Measurements from ENCODE around the gene SLC20A1.

The SLC20A1 gene

DNA sequence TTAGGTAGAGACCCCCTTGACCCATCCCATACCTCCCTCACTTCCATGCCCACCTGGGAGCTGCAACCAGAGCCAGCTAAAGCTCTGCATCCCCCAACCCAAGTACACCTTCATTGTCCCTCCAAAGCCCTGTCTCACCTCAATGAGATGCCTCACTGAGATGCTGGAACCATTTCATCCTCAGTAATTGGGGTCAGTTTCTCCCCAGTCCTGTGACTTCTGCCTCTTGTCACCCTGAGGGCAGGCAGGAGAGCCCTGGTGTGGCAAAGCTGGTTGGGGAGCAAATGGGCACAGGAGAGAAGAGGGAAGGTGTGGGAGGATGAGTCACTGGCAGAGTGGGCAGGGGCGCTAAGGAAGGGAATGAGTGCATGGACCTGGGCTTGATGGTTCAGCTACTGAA lies 47.2 kb downstream of the SLC20A1 start:
- H3K4me3 ChIP-seq (ENCODE audit: low read length): no peak overlapping the region

DNA sequence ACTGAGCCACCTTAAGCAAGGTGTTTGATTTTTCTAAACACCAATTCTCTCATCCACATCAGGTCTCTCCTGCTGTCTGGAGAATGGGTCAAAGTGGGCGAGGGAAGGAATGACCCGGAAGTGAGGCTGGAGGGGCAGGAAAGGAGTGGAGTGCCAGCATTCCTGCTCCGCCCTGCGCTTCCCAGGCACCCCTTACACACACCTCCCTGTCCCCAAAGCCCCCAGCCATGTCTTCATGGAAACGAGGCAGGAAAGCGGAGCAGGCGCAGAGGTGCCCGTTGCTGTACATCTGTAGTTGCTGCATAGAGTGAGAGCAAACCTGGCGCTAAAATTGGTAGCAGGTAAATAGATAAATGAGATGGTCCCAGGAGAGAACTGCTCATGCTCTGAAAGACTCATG lies 47.9 kb downstream of the SLC20A1 start:
- no peaks in the 10 kb centered on the region for H3F3A ChIP-seq (ENCODE audit: control insufficient read depth, insufficient read depth)
- no peaks in the 10 kb centered on the region for H4K20me1 ChIP-seq (ENCODE audit: control insufficient read depth, insufficient read depth, low read depth, low read length)
- H3K4me1 ChIP-seq (ENCODE audit: control insufficient read depth, low read length): peaks cover 3% of the 10 kb centered on the region; the same call in 1 of the 2 replicates
- H3K36me3 ChIP-seq (ENCODE audit: control insufficient read depth, low read length): no peaks in the 10 kb centered on the region
- TF ChIP-seq EZH2phosphoT487 (IDR thresholded peaks at IDR 0.05; ENCODE audit: borderline replicate concordance, low read length): no peak
- TF ChIP-seq, protein P1, sequence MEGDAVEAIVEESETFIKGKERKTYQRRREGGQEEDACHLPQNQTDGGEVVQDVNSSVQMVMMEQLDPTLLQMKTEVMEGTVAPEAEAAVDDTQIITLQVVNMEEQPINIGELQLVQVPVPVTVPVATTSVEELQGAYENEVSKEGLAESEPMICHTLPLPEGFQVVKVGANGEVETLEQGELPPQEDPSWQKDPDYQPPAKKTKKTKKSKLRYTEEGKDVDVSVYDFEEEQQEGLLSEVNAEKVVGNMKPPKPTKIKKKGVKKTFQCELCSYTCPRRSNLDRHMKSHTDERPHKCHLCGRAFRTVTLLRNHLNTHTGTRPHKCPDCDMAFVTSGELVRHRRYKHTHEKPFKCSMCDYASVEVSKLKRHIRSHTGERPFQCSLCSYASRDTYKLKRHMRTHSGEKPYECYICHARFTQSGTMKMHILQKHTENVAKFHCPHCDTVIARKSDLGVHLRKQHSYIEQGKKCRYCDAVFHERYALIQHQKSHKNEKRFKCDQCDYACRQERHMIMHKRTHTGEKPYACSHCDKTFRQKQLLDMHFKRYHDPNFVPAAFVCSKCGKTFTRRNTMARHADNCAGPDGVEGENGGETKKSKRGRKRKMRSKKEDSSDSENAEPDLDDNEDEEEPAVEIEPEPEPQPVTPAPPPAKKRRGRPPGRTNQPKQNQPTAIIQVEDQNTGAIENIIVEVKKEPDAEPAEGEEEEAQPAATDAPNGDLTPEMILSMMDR (IDR thresholded peaks at IDR 0.05; ENCODE audit: low read depth, low read length, poor library complexity, severe bottlenecking): no peak
- no peak overlapping the region for H3K4me2 ChIP-seq (ENCODE audit: low read length)
- H3K27me3 ChIP-seq (ENCODE audit: control insufficient read depth, low read length): peaks cover 19% of the 10 kb centered on the region
- no peak overlapping the region for H3K27ac ChIP-seq (ENCODE audit: low read depth, low read length)
- H3K79me2 ChIP-seq (ENCODE audit: control insufficient read depth, low read length): no peaks in the 10 kb centered on the region
- no peak overlapping the region for H3K4me3 ChIP-seq (ENCODE audit: low read length)
- no peaks in the 10 kb centered on the region for H3K9me2 ChIP-seq (replicated peaks; ENCODE audit: control insufficient read depth, low read length)
- no peaks in the 10 kb centered on the region for H3K9me3 ChIP-seq (ENCODE audit: control insufficient read depth, insufficient read depth, low read length)

More for the DNA sequence above, 47.2 kb downstream of the SLC20A1 start:
- H3K4me1 ChIP-seq (ENCODE audit: control insufficient read depth, low read length): peaks cover 3% of the 10 kb centered on the region; the same call in 1 of the 2 replicates
- no peak overlapping the region for H3K4me2 ChIP-seq (ENCODE audit: low read length)
- H3K27me3 ChIP-seq (ENCODE audit: control insufficient read depth, low read length): peaks cover 14% of the 10 kb centered on the region
- H3F3A ChIP-seq (ENCODE audit: control insufficient read depth, insufficient read depth): no peaks in the 10 kb centered on the region
- no peaks in the 10 kb centered on the region for H3K79me2 ChIP-seq (ENCODE audit: control insufficient read depth, low read length)
- H3K36me3 ChIP-seq (ENCODE audit: control insufficient read depth, low read length): no peaks in the 10 kb centered on the region
- no peaks in the 10 kb centered on the region for H4K20me1 ChIP-seq (ENCODE audit: control insufficient read depth, insufficient read depth, low read depth, low read length)
- no peak overlapping the region for H3K27ac ChIP-seq (ENCODE audit: low read depth, low read length)
- TF ChIP-seq, protein P1 (IDR thresholded peaks at IDR 0.05; ENCODE audit: low read depth, low read length, poor library complexity, severe bottlenecking): no peak
- TF ChIP-seq EZH2phosphoT487 (IDR thresholded peaks at IDR 0.05; ENCODE audit: borderline replicate concordance, low read length): no peak
- H3K9me3 ChIP-seq (ENCODE audit: control insufficient read depth, insufficient read depth, low read length): no peaks in the 10 kb centered on the region
- H3K9me2 ChIP-seq (replicated peaks; ENCODE audit: control insufficient read depth, low read length): no peaks in the 10 kb centered on the region

DNA sequence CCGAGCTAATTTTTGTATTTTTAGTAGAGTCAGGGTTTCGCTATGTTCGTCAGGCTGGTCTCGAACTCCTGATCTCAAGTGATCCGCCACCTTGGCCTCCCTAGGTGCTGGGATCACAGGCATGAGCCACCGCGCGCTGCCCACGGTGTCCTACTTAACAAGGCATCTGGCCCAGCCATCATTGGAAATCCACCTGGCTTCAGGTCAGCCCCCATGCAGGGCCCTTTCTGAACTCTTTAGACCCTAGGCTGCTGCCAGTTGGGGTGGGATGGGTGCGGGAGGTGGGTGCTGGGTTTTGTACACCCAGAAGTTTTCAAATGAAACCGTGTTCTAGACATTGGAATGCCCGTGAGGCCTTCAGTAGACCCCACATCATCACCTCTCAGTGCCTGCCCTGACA lies 48.4 kb downstream of the SLC20A1 start:
- H3K4me1 ChIP-seq (ENCODE audit: control insufficient read depth, low read length): peaks cover 3% of the 10 kb centered on the region; the same call in 1 of the 2 replicates
- no peak overlapping the region for H3K27ac ChIP-seq (ENCODE audit: low read depth, low read length)
- H3K9me2 ChIP-seq (replicated peaks; ENCODE audit: control insufficient read depth, low read length): no peaks in the 10 kb centered on the region

DNA sequence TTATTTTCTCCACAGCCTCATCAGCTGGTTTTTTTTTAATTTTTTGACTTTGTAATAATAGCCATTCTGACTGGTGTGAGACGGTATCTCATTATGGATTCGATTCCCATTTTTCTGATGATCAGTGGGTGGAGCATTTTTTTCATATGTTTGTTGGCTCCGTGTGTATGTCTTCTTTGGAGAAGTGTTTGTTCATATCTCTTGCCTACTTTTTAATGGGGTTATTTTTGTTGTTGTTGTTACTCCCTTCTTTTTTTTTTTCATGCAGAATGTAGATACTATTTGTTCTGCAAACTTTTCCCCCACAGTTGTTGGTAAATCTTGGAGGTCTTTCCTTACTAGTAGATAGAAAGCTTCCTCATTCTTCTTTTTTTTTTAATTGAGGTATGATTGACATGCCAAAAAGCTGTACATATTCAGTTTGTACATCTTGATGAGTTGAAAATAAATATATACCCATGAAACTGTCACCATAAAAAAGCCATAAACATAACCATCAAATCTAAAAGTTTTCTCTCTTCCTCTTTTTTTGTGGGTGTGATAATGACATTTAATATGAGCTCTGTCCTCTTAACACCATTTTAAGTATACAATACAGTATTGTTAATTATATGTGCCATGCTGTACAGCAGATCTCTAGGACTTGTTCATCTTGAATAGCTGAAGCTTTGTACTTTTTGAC lies 53.2 kb downstream of the SLC20A1 start:
- Histone ChIP-seq H3K36me3 (ENCODE audit: control insufficient read depth, low read length) (no peaks in the 10 kb centered on the region), H3K9me3 (ENCODE audit: control insufficient read depth, insufficient read depth, low read length) (no peaks in the 10 kb centered on the region), H3K27me3 (ENCODE audit: control insufficient read depth, low read length) (peaks cover 45% of the 10 kb centered on the region), H4K20me1 (ENCODE audit: control insufficient read depth, insufficient read depth, low read depth, low read length) (no peaks in the 10 kb centered on the region), H3K27ac (ENCODE audit: low read depth, low read length) (no peak overlapping the region), H3K4me2 (ENCODE audit: low read length) (no peak overlapping the region), H3K79me2 (ENCODE audit: control insufficient read depth, low read length) (no peaks in the 10 kb centered on the region), H3F3A (ENCODE audit: control insufficient read depth, insufficient read depth) (no peaks in the 10 kb centered on the region), H3K9me2 (replicated peaks; ENCODE audit: control insufficient read depth, low read length) (no peaks in the 10 kb centered on the region), H3K4me3 (ENCODE audit: low read length) (no peak overlapping the region), H3K4me1 (ENCODE audit: control insufficient read depth, low read length) (no peaks in the 10 kb centered on the region)
- TF ChIP-seq, protein P1 (IDR thresholded peaks at IDR 0.05; ENCODE audit: low read depth, low read length, poor library complexity, severe bottlenecking): no peak
- TF ChIP-seq EZH2phosphoT487 (IDR thresholded peaks at IDR 0.05; ENCODE audit: borderline replicate concordance, low read length): no peak

More for the DNA sequence above, 48.4 kb downstream of the SLC20A1 start:
- Histone ChIP-seq H3K4me3 (ENCODE audit: low read length) (no peak overlapping the region), H3K36me3 (ENCODE audit: control insufficient read depth, low read length) (no peaks in the 10 kb centered on the region), H3K4me2 (ENCODE audit: low read length) (no peak overlapping the region), H3K9me3 (ENCODE audit: control insufficient read depth, insufficient read depth, low read length) (no peaks in the 10 kb centered on the region), H3K27me3 (ENCODE audit: control insufficient read depth, low read length) (peaks cover 22% of the 10 kb centered on the region), H3F3A (ENCODE audit: control insufficient read depth, insufficient read depth) (no peaks in the 10 kb centered on the region), H4K20me1 (ENCODE audit: control insufficient read depth, insufficient read depth, low read depth, low read length) (no peaks in the 10 kb centered on the region), H3K79me2 (ENCODE audit: control insufficient read depth, low read length) (no peaks in the 10 kb centered on the region)
- TF ChIP-seq EZH2phosphoT487 (IDR thresholded peaks at IDR 0.05; ENCODE audit: borderline replicate concordance, low read length): no peak
